Mammary epithelial cell (primary cell): ENCODE measurements around the gene OTOP1.
A peak's percentile ranks its signal among the peaks of the same experiment; 100 is the strongest.

Source experiments
- CTCF ChIP-seq, 2 donors: IDR thresholded peaks in 1 of 2; conservative IDR thresholded peaks in 1 of 2; 2 replicates each; pipeline ENCODE4 v1.5.1; 2011 to 2012; ENCODE audit warnings: inconsistent platforms in 2 of 2, low read length in 2 of 2, mild to moderate bottlenecking in 2 of 2, control low read depth in 1 of 2, low read depth in 1 of 2; ENCODE audit not compliant: insufficient read depth in 1 of 2; ENCODE audit errors: extremely low read depth in 1 of 2
- EZH2 ChIP-seq: IDR thresholded peaks from 2 replicates; pipeline ENCODE4 v1.6.1; 2012; ENCODE audit warnings: low read length, inconsistent platforms, borderline replicate concordance

- TF ChIP-seq CTCF (conservative IDR thresholded peaks at IDR 0.05 in 1 of 2, IDR thresholded peaks at IDR 0.05 in 1 of 2; ENCODE audit: extremely low read depth in 1 of 2, insufficient read depth in 1 of 2, low read depth in 1 of 2, low read length in 2 of 2) (no peak), EZH2 (peak; percentile 77)
These were observed 669 bp downstream of the OTOP1 start for GRCh38 chr4:4225915-4226605.
